Measurements from ENCODE around the gene KIF5C.

Gene KIF5C

DNA sequence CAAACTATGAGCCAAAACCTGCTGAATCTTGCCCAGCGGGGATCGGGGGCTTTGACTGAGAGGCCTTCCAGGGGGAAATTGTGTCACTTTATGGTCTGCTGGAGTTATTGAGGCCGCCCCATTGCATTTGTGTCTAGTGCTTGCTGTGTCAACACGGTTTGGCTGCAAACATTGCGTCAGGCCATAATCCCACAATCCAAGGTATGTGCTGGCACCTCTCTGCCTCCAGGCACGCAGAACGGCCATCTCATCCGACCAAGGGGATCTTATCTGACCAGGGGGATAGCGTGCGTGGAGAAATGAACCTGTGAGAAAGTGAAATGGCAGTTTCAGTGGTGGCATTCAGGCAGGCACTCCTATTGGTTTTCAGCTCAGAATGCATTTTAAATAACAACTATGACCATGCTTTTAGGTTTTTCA lies 145.4 kb downstream of the KIF5C start:
- TF ChIP-seq, protein P1, sequence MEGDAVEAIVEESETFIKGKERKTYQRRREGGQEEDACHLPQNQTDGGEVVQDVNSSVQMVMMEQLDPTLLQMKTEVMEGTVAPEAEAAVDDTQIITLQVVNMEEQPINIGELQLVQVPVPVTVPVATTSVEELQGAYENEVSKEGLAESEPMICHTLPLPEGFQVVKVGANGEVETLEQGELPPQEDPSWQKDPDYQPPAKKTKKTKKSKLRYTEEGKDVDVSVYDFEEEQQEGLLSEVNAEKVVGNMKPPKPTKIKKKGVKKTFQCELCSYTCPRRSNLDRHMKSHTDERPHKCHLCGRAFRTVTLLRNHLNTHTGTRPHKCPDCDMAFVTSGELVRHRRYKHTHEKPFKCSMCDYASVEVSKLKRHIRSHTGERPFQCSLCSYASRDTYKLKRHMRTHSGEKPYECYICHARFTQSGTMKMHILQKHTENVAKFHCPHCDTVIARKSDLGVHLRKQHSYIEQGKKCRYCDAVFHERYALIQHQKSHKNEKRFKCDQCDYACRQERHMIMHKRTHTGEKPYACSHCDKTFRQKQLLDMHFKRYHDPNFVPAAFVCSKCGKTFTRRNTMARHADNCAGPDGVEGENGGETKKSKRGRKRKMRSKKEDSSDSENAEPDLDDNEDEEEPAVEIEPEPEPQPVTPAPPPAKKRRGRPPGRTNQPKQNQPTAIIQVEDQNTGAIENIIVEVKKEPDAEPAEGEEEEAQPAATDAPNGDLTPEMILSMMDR (IDR thresholded peaks at IDR 0.05; ENCODE audit: insufficient read depth, low read length): no peak
- Histone ChIP-seq H3K27me3 (ENCODE audit: insufficient read depth, poor library complexity, severe bottlenecking) (peaks cover 7% of the 10 kb centered on the region), H3K4me3 (replicated peaks; ENCODE audit: insufficient read depth, low read length) (no peak overlapping the region), H3K27ac (replicated peaks) (no peak overlapping the region)
- DNase-seq (ENCODE audit: low read depth in 1 of 2, low spot score in 1 of 2): no peak

DNA sequence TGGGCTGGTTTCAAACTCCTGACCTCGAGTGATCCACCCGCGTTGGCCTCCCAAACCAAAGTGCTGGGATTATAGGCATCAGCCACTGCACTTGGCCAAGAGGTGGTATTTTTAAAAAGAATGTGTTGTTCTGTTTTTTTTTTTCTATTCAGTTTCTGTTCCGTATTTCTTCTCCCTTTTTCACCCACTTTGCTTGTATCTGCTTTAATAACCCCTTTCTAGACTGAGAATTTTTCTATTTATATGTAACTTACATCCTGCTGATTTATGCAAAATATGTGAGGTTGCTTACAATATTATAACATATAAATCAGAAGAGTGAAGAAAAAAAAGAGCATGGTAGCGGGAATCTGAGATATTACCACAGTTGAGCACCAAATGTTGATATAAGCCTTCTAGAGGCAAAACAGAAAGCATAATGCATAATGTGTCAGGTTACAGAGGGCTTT lies 146.3 kb downstream of the KIF5C start:
- no peak for DNase-seq (ENCODE audit: low read depth in 1 of 2, low spot score in 1 of 2)
- peaks cover 10% of the 10 kb centered on the region for H3K27me3 ChIP-seq (ENCODE audit: insufficient read depth, poor library complexity, severe bottlenecking)
- H3K27ac ChIP-seq (replicated peaks): no peak overlapping the region
- no peak overlapping the region for H3K4me3 ChIP-seq (replicated peaks; ENCODE audit: insufficient read depth, low read length)
- TF ChIP-seq GABPA (IDR thresholded peaks at IDR 0.05; ENCODE audit: low read depth) (no peak), POLR2AphosphoS5 (IDR thresholded peaks at IDR 0.05; ENCODE audit: low read depth) (no peak), SPI1 (IDR thresholded peaks at IDR 0.05; ENCODE audit: borderline replicate concordance, low read depth) (no peak)
- TF ChIP-seq, protein P2, sequence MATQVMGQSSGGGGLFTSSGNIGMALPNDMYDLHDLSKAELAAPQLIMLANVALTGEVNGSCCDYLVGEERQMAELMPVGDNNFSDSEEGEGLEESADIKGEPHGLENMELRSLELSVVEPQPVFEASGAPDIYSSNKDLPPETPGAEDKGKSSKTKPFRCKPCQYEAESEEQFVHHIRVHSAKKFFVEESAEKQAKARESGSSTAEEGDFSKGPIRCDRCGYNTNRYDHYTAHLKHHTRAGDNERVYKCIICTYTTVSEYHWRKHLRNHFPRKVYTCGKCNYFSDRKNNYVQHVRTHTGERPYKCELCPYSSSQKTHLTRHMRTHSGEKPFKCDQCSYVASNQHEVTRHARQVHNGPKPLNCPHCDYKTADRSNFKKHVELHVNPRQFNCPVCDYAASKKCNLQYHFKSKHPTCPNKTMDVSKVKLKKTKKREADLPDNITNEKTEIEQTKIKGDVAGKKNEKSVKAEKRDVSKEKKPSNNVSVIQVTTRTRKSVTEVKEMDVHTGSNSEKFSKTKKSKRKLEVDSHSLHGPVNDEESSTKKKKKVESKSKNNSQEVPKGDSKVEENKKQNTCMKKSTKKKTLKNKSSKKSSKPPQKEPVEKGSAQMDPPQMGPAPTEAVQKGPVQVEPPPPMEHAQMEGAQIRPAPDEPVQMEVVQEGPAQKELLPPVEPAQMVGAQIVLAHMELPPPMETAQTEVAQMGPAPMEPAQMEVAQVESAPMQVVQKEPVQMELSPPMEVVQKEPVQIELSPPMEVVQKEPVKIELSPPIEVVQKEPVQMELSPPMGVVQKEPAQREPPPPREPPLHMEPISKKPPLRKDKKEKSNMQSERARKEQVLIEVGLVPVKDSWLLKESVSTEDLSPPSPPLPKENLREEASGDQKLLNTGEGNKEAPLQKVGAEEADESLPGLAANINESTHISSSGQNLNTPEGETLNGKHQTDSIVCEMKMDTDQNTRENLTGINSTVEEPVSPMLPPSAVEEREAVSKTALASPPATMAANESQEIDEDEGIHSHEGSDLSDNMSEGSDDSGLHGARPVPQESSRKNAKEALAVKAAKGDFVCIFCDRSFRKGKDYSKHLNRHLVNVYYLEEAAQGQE (IDR thresholded peaks at IDR 0.05; ENCODE audit: insufficient replicate concordance, low read depth): no peak
- TF ChIP-seq, protein P1 (IDR thresholded peaks at IDR 0.05; ENCODE audit: insufficient read depth, low read length): no peak

DNA sequence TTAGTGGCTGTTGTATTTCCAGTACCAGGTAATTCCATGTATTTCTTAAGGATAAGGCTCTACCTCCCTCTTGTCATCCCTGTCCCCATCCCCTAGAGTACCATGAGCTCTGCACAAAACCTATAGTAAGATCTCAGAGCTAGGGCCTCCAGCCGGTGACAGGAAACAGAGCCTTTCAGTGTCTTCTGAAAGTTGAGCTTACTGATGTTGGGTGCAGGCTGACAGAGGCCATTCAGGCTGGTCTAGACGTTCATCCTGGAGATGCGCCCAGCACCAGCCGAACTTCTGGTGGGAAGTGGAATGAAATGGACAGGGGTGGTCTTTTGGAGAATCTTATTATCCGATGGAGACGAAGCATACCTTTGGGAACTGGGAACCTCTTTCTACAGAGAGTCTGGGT lies 146.7 kb downstream of the KIF5C start:
- peaks cover 12% of the 10 kb centered on the region for H3K27me3 ChIP-seq (ENCODE audit: insufficient read depth, poor library complexity, severe bottlenecking)
- H3K27ac ChIP-seq (replicated peaks): no peak overlapping the region
- DNase-seq (ENCODE audit: low read depth in 1 of 2, low spot score in 1 of 2): no peak
- no peak overlapping the region for H3K4me3 ChIP-seq (replicated peaks; ENCODE audit: insufficient read depth, low read length)
- TF ChIP-seq POLR2AphosphoS5 (IDR thresholded peaks at IDR 0.05; ENCODE audit: low read depth) (no peak), SPI1 (IDR thresholded peaks at IDR 0.05; ENCODE audit: borderline replicate concordance, low read depth) (no peak), GABPA (IDR thresholded peaks at IDR 0.05; ENCODE audit: low read depth) (no peak)
- TF ChIP-seq, protein P2 (IDR thresholded peaks at IDR 0.05; ENCODE audit: insufficient replicate concordance, low read depth): no peak
- TF ChIP-seq, protein P1 (IDR thresholded peaks at IDR 0.05; ENCODE audit: insufficient read depth, low read length): no peak

DNA sequence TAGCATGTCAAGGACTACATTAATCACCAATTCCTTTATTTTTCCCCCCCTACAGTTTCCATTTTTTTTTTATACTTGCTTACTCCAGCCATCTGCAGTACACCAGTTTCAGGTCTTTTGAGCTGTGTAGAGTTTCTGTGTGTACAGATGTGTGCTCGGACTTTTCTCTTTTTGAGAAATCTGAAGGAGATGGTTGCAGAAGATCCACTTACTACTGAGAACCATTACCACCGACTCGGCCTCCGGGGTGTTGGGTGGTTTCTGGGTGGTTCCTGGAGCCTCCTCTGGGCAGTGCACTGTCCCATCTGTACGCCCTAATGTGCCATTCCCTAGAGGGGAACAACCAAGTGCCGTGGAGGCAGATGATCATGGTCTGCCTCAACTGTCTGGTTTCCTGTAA lies 148.1 kb downstream of the KIF5C start:
- H3K27me3 ChIP-seq (ENCODE audit: insufficient read depth, poor library complexity, severe bottlenecking): peaks cover 17% of the 10 kb centered on the region
- TF ChIP-seq POLR2AphosphoS5 (IDR thresholded peaks at IDR 0.05; ENCODE audit: low read depth) (no peak), GABPA (IDR thresholded peaks at IDR 0.05; ENCODE audit: low read depth) (no peak), SPI1 (IDR thresholded peaks at IDR 0.05; ENCODE audit: borderline replicate concordance, low read depth) (no peak)
- TF ChIP-seq, protein P1 (IDR thresholded peaks at IDR 0.05; ENCODE audit: insufficient read depth, low read length): no peak
- TF ChIP-seq, protein P2 (IDR thresholded peaks at IDR 0.05; ENCODE audit: insufficient replicate concordance, low read depth): no peak
- no peak overlapping the region for H3K27ac ChIP-seq (replicated peaks)
- no peak overlapping the region for H3K4me3 ChIP-seq (replicated peaks; ENCODE audit: insufficient read depth, low read length)
- DNase-seq (ENCODE audit: low read depth in 1 of 2, low spot score in 1 of 2): no peak
